SK-N-SH (cell line): ENCODE data around the gene MEPCE. TPM values are rescaled to one million over a fixed set of nuclear protein-coding genes. Genes with fewer than 3 reads are reported as not detected.

Source experiments
- CTCF ChIA-PET: fragments of 300-600, 350-600 bp; formaldehyde crosslinking; extraction: SDS; loops from one replicate; lab custom pipeline; 2021; lab: Yijun Ruan, JAX
- POLR2A ChIA-PET: fragments of 350-600 bp; sonication (Branson Sonifier 250); formaldehyde crosslinking; extraction: SDS; loops from one replicate; lab custom pipeline; 2020; ENCODE audit warnings: antibody characterized with exemption, inconsistent platforms; lab: Yijun Ruan, JAX
- DNase-seq: peaks from one replicate; pipeline ENCODE4 v3.0.0; 2012
- H2AFZ ChIP-seq: fragments of 200-600 bp; sonication (generic); 2 replicates; pipeline ENCODE4 v1.8.1; 2016; ENCODE audit warnings: antibody characterized with exemption, mild to moderate bottlenecking, low read depth
- H3F3A ChIP-seq: fragments of 200-600 bp; sonication (generic); replicated peaks from 2 replicates; pipeline ENCODE3; 2016; ENCODE audit warnings: antibody characterized with exemption, mild to moderate bottlenecking; ENCODE audit not compliant: insufficient read depth
- H3K27ac ChIP-seq, 2 experiments: fragments of 200-500 bp in 1 of 2; fragments of 200-600 bp in 1 of 2; sonication (Bioruptor generic) in 1 of 2; sonication (generic), shearing (Covaris generic) in 1 of 2; 2 replicates each; pipeline versions ENCODE4 v1.5.1 to v1.6.1; 2014 to 2016; ENCODE audit warnings: low read depth in 2 of 2, inconsistent platforms in 1 of 2, low read length in 1 of 2, mild to moderate bottlenecking in 1 of 2, mixed read lengths in 1 of 2
- H3K27me3 ChIP-seq: fragments of 200-600 bp; sonication (generic), shearing (Covaris generic); 2 replicates; pipeline ENCODE4 v1.6.1; 2016; ENCODE audit warnings: mixed run types; ENCODE audit not compliant: insufficient read depth
- H3K36me3 ChIP-seq, 2 experiments: fragments of 200-500 bp in 1 of 2; fragments of 200-600 bp in 1 of 2; sonication (Bioruptor generic) in 1 of 2; sonication (generic) in 1 of 2; replicated peaks in 1 of 2; 2 replicates each; pipeline versions ENCODE3 to v1.5.1; 2014 to 2016; ENCODE audit warnings: low read length in 1 of 2, mild to moderate bottlenecking in 1 of 2; ENCODE audit not compliant: insufficient read depth in 2 of 2, control insufficient read depth in 1 of 2
- H3K4me1 ChIP-seq, 2 experiments: fragments of 200-500 bp in 1 of 2; fragments of 200-600 bp in 1 of 2; sonication (Bioruptor generic) in 1 of 2; sonication (generic), shearing (Covaris generic) in 1 of 2; 2 replicates each; pipeline versions ENCODE4 v1.5.1 to v1.6.1; 2014 to 2016; ENCODE audit warnings: low read depth in 1 of 2, low read length in 1 of 2, mixed run types in 1 of 2; ENCODE audit not compliant: insufficient read depth in 2 of 2, control insufficient read depth in 1 of 2
- H3K4me2 ChIP-seq: fragments of 200-600 bp; sonication (generic), shearing (Covaris generic); 2 replicates; pipeline ENCODE4 v1.6.1; 2017; ENCODE audit warnings: mixed run types
- H3K4me3 ChIP-seq, 2 experiments: fragments of 200-500 bp in 1 of 2; fragments of 200-600 bp in 1 of 2; sonication (Bioruptor generic) in 1 of 2; sonication (generic), shearing (Covaris generic) in 1 of 2; 2 replicates each; pipeline versions ENCODE4 v1.5.1 to v1.8.1; 2014 to 2016; ENCODE audit warnings: low read depth in 2 of 2, inconsistent platforms in 1 of 2, low read length in 1 of 2, mild to moderate bottlenecking in 1 of 2, mixed read lengths in 1 of 2, moderate library complexity in 1 of 2
- H3K79me2 ChIP-seq: fragments of 200-600 bp; sonication (generic); 2 replicates; pipeline ENCODE4 v1.8.1; 2017; ENCODE audit warnings: mild to moderate bottlenecking; ENCODE audit not compliant: insufficient read depth
- H3K9ac ChIP-seq: fragments of 200-600 bp; sonication (generic); 2 replicates; pipeline ENCODE4 v1.6.1; 2017; ENCODE audit warnings: mixed run types
- H3K9me2 ChIP-seq: fragments of 200-600 bp; sonication (generic); 2 replicates; pipeline ENCODE4 v1.6.1; 2017; ENCODE audit warnings: mixed run types
- H3K9me3 ChIP-seq: fragments of 200-600 bp; sonication (generic); 2 replicates; pipeline ENCODE4 v1.6.1; 2017; ENCODE audit warnings: mixed run types, mild to moderate bottlenecking, moderate library complexity
- H4K20me1 ChIP-seq: fragments of 200-600 bp; sonication (generic); 2 replicates; pipeline ENCODE4 v1.6.1; 2017; ENCODE audit warnings: mild to moderate bottlenecking, mixed run types; ENCODE audit not compliant: insufficient read depth
- CHD2 ChIP-seq: fragments of 150-350 bp; IDR thresholded peaks from 2 replicates; pipeline ENCODE4 v1.6.1; 2018; ENCODE audit warnings: low read length; ENCODE audit not compliant: partially characterized antibody
- EZH2phosphoT487 ChIP-seq: fragments of 200-600 bp; sonication (generic); IDR thresholded peaks from 2 replicates; pipeline ENCODE4 v1.6.1; 2017; ENCODE audit warnings: low read depth, mixed run types, mild to moderate bottlenecking, antibody characterized with exemption, moderate library complexity, borderline replicate concordance
- FOXM1 ChIP-seq: IDR thresholded peaks from 2 replicates; pipeline ENCODE4 v1.4.0; 2012; ENCODE audit warnings: low read depth, mild to moderate bottlenecking
- GABPA ChIP-seq: IDR thresholded peaks from 2 replicates; pipeline ENCODE4 v1.4.0; 2012; ENCODE audit warnings: low read depth, mild to moderate bottlenecking
- JUND ChIP-seq: IDR thresholded peaks from 2 replicates; pipeline ENCODE4 v1.4.0; 2012
- MXI1 ChIP-seq: IDR thresholded peaks from 2 replicates; pipeline ENCODE4 v1.6.1; 2012; ENCODE audit warnings: mild to moderate bottlenecking, low read depth, low read length, improper control_type of control experiment
- NRF1 ChIP-seq: IDR thresholded peaks from 2 replicates; pipeline ENCODE4 v1.6.1; 2012; ENCODE audit warnings: low read depth, mild to moderate bottlenecking, low read length
- POLR2AphosphoS5 ChIP-seq: IDR thresholded peaks from 2 replicates; pipeline ENCODE4 v1.6.1; 2012; ENCODE audit warnings: low read depth, low read length
- RAD21 ChIP-seq: IDR thresholded peaks from 2 replicates; pipeline ENCODE4 v1.6.1; 2012; ENCODE audit warnings: mild to moderate bottlenecking, low read length
- RFX5 ChIP-seq: IDR thresholded peaks from 2 replicates; pipeline ENCODE4 v1.6.1; 2012; ENCODE audit warnings: mild to moderate bottlenecking, improper control_type of control experiment, low read length
- RXRA ChIP-seq: IDR thresholded peaks from 2 replicates; pipeline ENCODE4 v1.4.0; 2012; ENCODE audit warnings: low read depth, mild to moderate bottlenecking, borderline replicate concordance
- SIN3A ChIP-seq: IDR thresholded peaks from 2 replicates; pipeline ENCODE4 v1.6.1; 2012; ENCODE audit warnings: low read depth, mild to moderate bottlenecking, low read length, moderate library complexity, borderline replicate concordance
- SMC3 ChIP-seq: IDR thresholded peaks from 2 replicates; pipeline ENCODE4 v1.6.1; 2012; ENCODE audit warnings: low read depth, low read length, improper control_type of control experiment
- TAF1 ChIP-seq: IDR thresholded peaks from 2 replicates; pipeline ENCODE4 v1.6.1; 2012; ENCODE audit warnings: low read depth, mild to moderate bottlenecking, low read length, moderate library complexity, borderline replicate concordance
- TEAD4 ChIP-seq: IDR thresholded peaks from 2 replicates; pipeline ENCODE4 v1.4.0; 2012; ENCODE audit warnings: mild to moderate bottlenecking, borderline replicate concordance; ENCODE audit not compliant: insufficient read depth
- YY1 ChIP-seq: IDR thresholded peaks from 2 replicates; pipeline ENCODE4 v1.4.0; 2012; ENCODE audit warnings: low read depth, mild to moderate bottlenecking
- WGBS: methylation state at CpG from one replicate; pipeline ENCODE4 v1.1.6; 2017; ENCODE audit warnings: low lambda C conversion rate; 5-methylcytosine and 5-hydroxymethylcytosine counted together
- polyA plus RNA-seq, 3 experiments: library from polyadenylated mRNA; depleted of rRNA; stranded (reverse); fragments of >200 nt; gene quantifications; 2 replicates each; pipeline ENCODE4 v1.2.3, GENCODE V29; 2012
- TF ChIP-seq, protein P1 (sequence below): IDR thresholded peaks from 2 replicates; pipeline ENCODE4 v1.4.0; 2012; ENCODE audit warnings: low read depth, borderline replicate concordance
- TF ChIP-seq, protein P2 (sequence below): fragments of 150-350 bp; IDR thresholded peaks from 2 replicates; pipeline ENCODE4 v1.6.1; 2016; ENCODE audit warnings: mild to moderate bottlenecking, low read depth, low read length
- TF ChIP-seq, protein P3 (sequence below): IDR thresholded peaks from 2 replicates; pipeline ENCODE4; 2012

MEPCE gene
- polyA plus RNA-seq, 1 of the 3 experiments (the other 2 are of a cell fraction), result 20.2 TPM

DNA sequence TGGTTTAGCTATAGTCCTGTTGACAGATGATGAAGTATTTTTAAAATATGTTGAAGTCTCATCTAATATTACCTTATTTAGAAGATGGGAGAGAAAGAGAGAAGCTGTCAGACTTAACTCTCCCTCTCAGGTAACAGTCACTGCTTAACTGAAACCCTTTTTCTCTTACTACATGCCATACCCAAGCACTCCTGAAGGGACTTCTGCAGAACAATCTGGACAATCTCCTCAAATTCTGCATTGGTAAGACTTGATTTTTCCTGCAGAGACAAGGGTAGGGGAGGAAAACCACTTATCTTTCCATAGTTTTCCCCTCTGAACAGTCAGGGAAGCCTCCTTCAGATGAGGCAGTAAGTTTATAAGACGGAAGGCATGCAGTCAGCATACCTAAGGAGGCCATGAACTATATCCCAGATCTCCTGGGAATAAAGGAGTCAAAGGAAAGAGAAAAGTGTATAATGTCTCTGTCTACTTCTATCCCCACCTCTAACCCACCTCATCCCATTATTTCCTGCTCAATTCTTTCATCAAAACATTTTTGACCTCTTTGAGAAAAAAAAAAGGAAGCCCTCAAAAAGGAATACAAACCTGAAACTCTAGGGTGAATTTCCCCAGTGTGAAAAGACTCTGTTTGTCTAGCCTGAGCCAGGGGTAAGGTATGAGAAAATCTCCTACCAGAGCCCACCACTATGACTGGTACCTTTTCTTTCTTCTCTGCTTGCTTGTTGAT, 10.5 kb upstream of the MEPCE start:
- DNase-seq, result no peak
- POLR2A ChIA-PET, result no interaction called here
- Histone ChIP-seq H3K4me2 (no peak overlapping the region), H3F3A (no peaks in the 10 kb centered on the region), H3K4me3 (no peak overlapping the region), H3K27me3 (no peaks in the 10 kb centered on the region), H4K20me1 (no peaks in the 10 kb centered on the region), H3K4me1 (no peaks in the 10 kb centered on the region), H3K27ac (no peak overlapping the region), H3K9ac (no peak overlapping the region), H3K9me2 (no peaks in the 10 kb centered on the region), H3K79me2 (no peaks in the 10 kb centered on the region), H2AFZ (no peak overlapping the region), H3K36me3 (no peaks in the 10 kb centered on the region)
- CTCF ChIA-PET, result interaction anchor here (4.4 kb wide), 1 partner anchor 11 kb away, joined by 34 read pairs; no protein-coding TSS in a partner anchor
- TF ChIP-seq NRF1 (no peak), JUND (no peak), YY1 (no peak), CHD2 (no peak), GABPA (no peak), TAF1 (no peak), POLR2AphosphoS5 (no peak), SMC3 (no peak), FOXM1 (no peak), TEAD4 (no peak), MXI1 (no peak), RAD21 (no peak), RXRA (no peak), EZH2phosphoT487 (no peak), RFX5 (no peak), SIN3A (no peak)
- TF ChIP-seq, protein P1, sequence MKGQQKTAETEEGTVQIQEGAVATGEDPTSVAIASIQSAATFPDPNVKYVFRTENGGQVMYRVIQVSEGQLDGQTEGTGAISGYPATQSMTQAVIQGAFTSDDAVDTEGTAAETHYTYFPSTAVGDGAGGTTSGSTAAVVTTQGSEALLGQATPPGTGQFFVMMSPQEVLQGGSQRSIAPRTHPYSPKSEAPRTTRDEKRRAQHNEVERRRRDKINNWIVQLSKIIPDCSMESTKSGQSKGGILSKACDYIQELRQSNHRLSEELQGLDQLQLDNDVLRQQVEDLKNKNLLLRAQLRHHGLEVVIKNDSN, result no peak
- TF ChIP-seq, protein P2, sequence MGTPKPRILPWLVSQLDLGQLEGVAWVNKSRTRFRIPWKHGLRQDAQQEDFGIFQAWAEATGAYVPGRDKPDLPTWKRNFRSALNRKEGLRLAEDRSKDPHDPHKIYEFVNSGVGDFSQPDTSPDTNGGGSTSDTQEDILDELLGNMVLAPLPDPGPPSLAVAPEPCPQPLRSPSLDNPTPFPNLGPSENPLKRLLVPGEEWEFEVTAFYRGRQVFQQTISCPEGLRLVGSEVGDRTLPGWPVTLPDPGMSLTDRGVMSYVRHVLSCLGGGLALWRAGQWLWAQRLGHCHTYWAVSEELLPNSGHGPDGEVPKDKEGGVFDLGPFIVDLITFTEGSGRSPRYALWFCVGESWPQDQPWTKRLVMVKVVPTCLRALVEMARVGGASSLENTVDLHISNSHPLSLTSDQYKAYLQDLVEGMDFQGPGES, result no peak
- TF ChIP-seq, protein P3, sequence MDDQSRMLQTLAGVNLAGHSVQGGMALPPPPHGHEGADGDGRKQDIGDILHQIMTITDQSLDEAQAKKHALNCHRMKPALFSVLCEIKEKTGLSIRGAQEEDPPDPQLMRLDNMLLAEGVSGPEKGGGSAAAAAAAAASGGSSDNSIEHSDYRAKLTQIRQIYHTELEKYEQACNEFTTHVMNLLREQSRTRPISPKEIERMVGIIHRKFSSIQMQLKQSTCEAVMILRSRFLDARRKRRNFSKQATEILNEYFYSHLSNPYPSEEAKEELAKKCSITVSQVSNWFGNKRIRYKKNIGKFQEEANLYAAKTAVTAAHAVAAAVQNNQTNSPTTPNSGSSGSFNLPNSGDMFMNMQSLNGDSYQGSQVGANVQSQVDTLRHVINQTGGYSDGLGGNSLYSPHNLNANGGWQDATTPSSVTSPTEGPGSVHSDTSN, result no peak
- TF ChIP-seq, all 33 proteins: peak for 0
- 79% methylated on average over 1 of the region's 1 CpG for WGBS
- no peaks in the 10 kb centered on the region for H3K9me3 ChIP-seq
